WTC11 (cell line): Measurements from ENCODE around the gene KAT2B. TPM values are rescaled to one million over a fixed set of nuclear protein-coding genes. Genes with fewer than 3 reads are reported as not detected.

Experiments
- ATAC-seq: fragments of 200-7000 bp; cut with Tn5 transposase; 2 replicates; pipeline ENCODE4 v1.10.0; 2021; ENCODE audit warnings: mild to moderate bottlenecking, moderate library complexity
- CTCF ChIA-PET: fragments of 300-600 bp; sonication (Branson Sonifier 250); formaldehyde crosslinking; loops from one replicate; lab custom pipeline; 2021; ENCODE audit warnings: antibody characterized with exemption; lab: Charles Lee
- POLR2A ChIA-PET: fragments of 350-600 bp; sonication (Branson Sonifier 250); formaldehyde crosslinking; loops from one replicate; lab custom pipeline; 2021; ENCODE audit warnings: antibody characterized with exemption; lab: Charles Lee
- DNase-seq: peaks from one replicate; pipeline ENCODE4 v3.0.0; 2021; ENCODE audit warnings: low spot score
- H3K27ac Mint-ChIP-seq: 2 replicates; pipeline ENCODE4 v1.8.0; 2021; ENCODE audit warnings: mixed read lengths
- H3K27me3 Mint-ChIP-seq: 2 replicates; pipeline ENCODE4 v1.8.0; 2021; ENCODE audit warnings: low read depth, mild to moderate bottlenecking, moderate library complexity, mixed read lengths
- H3K36me3 Mint-ChIP-seq: 2 replicates; pipeline ENCODE4 v1.8.0; 2021; ENCODE audit warnings: mixed read lengths
- H3K4me1 Mint-ChIP-seq: 2 replicates; pipeline ENCODE4 v1.8.0; 2022; ENCODE audit warnings: mixed read lengths
- H3K4me3 Mint-ChIP-seq: 2 replicates; pipeline ENCODE4 v1.8.0; 2021; ENCODE audit warnings: mild to moderate bottlenecking, moderate library complexity, mixed read lengths
- H3K9me3 Mint-ChIP-seq: 2 replicates; pipeline ENCODE4 v1.8.0; 2021; ENCODE audit warnings: mixed read lengths
- CBFB ChIP-seq: sonication (generic); formaldehyde crosslinking; IDR thresholded peaks from 2 replicates; pipeline ENCODE4 v1.8.1; 2022; ENCODE audit warnings: mild to moderate bottlenecking, low read depth, missing genetic modification reagents
- FOXJ3 ChIP-seq: sonication (generic); formaldehyde crosslinking; IDR thresholded peaks from 2 replicates; pipeline ENCODE4 v1.9.0; 2021; ENCODE audit warnings: missing genetic modification reagents, mild to moderate bottlenecking, borderline replicate concordance
- FOXK1 ChIP-seq: sonication (generic); formaldehyde crosslinking; IDR thresholded peaks from 2 replicates; pipeline ENCODE4 v1.8.0; 2022; ENCODE audit warnings: mild to moderate bottlenecking, moderate library complexity, missing genetic modification reagents
- FOXP1 ChIP-seq: sonication (generic); formaldehyde crosslinking; IDR thresholded peaks from 2 replicates; pipeline ENCODE4 v1.8.0; 2022; ENCODE audit warnings: missing genetic modification reagents, mild to moderate bottlenecking, moderate library complexity, borderline replicate concordance
- FOXP4 ChIP-seq: sonication (generic); formaldehyde crosslinking; IDR thresholded peaks from 2 replicates; pipeline ENCODE4 v1.8.0; 2022; ENCODE audit warnings: mild to moderate bottlenecking, missing genetic modification reagents
- GTF2I ChIP-seq: fragments of 250-450 bp; sonication (Bioruptor Pico); conservative IDR thresholded peaks from 2 replicates; pipeline ENCODE4 v1.4.0; 2021; ENCODE audit warnings: mild to moderate bottlenecking
- KAT7 ChIP-seq: sonication (generic); formaldehyde crosslinking; IDR thresholded peaks from 2 replicates; pipeline ENCODE4 v1.8.1; 2023; ENCODE audit warnings: missing genetic modification reagents, mild to moderate bottlenecking, borderline replicate concordance
- MXD4 ChIP-seq: fragments of 250-450 bp; sonication (Bioruptor Pico); IDR thresholded peaks from 2 replicates; pipeline ENCODE4 v1.8.0; 2021; ENCODE audit warnings: mild to moderate bottlenecking, moderate library complexity, borderline replicate concordance
- NR1H2 ChIP-seq: sonication (generic); formaldehyde crosslinking; IDR thresholded peaks from 2 replicates; pipeline ENCODE4 v1.9.0; 2021; ENCODE audit warnings: mild to moderate bottlenecking, moderate library complexity, missing genetic modification reagents
- NR2C2 ChIP-seq: sonication (generic); formaldehyde crosslinking; IDR thresholded peaks from 2 replicates; pipeline ENCODE4 v1.8.0; 2022; ENCODE audit warnings: mild to moderate bottlenecking, missing genetic modification reagents
- NR3C1 ChIP-seq: sonication (generic); formaldehyde crosslinking; conservative IDR thresholded peaks from 2 replicates; pipeline ENCODE4 v1.8.1; 2023; ENCODE audit warnings: low read depth, mild to moderate bottlenecking, missing genetic modification reagents
- OVOL2 ChIP-seq: fragments of 250-450 bp; sonication (Bioruptor Pico); IDR thresholded peaks from 2 replicates; pipeline ENCODE4 v1.9.0; 2021; ENCODE audit warnings: mild to moderate bottlenecking, borderline replicate concordance
- SMAD4 ChIP-seq: sonication (generic); formaldehyde crosslinking; IDR thresholded peaks from 2 replicates; pipeline ENCODE4 v1.8.0; 2022; ENCODE audit warnings: mild to moderate bottlenecking, missing genetic modification reagents
- USF2 ChIP-seq: sonication (generic); formaldehyde crosslinking; IDR thresholded peaks from 2 replicates; pipeline ENCODE4 v1.8.1; 2023; ENCODE audit warnings: mild to moderate bottlenecking, missing genetic modification reagents, moderate library complexity
- ZNF396 ChIP-seq: fragments of 250-450 bp; sonication (Bioruptor Pico); IDR thresholded peaks from 2 replicates; pipeline ENCODE4 v1.8.0; 2021; ENCODE audit warnings: mild to moderate bottlenecking, moderate library complexity, borderline replicate concordance
- ZNF416 ChIP-seq: fragments of 250-450 bp; sonication (Bioruptor Pico); IDR thresholded peaks from 2 replicates; pipeline ENCODE4 v1.9.0; 2021; ENCODE audit warnings: mild to moderate bottlenecking, inconsistent platforms
- total RNA-seq: library from RNA; stranded (reverse); gene quantifications from 3 replicates; pipeline ENCODE4 v1.2.3, GENCODE V29; 2021
- TF ChIP-seq, protein P1 (sequence below): sonication (generic); formaldehyde crosslinking; IDR thresholded peaks from 2 replicates; pipeline ENCODE4 v1.8.0; 2022; ENCODE audit warnings: mild to moderate bottlenecking, missing genetic modification reagents
- TF ChIP-seq, protein P2 (sequence below): sonication (generic); formaldehyde crosslinking; IDR thresholded peaks from 2 replicates; pipeline ENCODE4 v1.8.1; 2022; ENCODE audit warnings: low read depth, missing genetic modification reagents, borderline replicate concordance
- TF ChIP-seq, protein P3 (sequence below): fragments of 250-450 bp; sonication (Bioruptor Pico); IDR thresholded peaks from 2 replicates; pipeline ENCODE4 v1.9.0; 2021; ENCODE audit warnings: mild to moderate bottlenecking, borderline replicate concordance
- TF ChIP-seq, protein P4 (sequence below): sonication (generic); formaldehyde crosslinking; IDR thresholded peaks from 2 replicates; pipeline ENCODE4 v1.8.0; 2023; ENCODE audit warnings: missing genetic modification reagents, mild to moderate bottlenecking, borderline replicate concordance
- TF ChIP-seq, protein P5 (sequence below): sonication (generic); formaldehyde crosslinking; IDR thresholded peaks from 2 replicates; pipeline ENCODE4 v1.8.0; 2022; ENCODE audit warnings: mild to moderate bottlenecking, missing genetic modification reagents

Gene KAT2B
- total RNA-seq, 1 experiment from 2014 or later: 2.7 TPM

DNA sequence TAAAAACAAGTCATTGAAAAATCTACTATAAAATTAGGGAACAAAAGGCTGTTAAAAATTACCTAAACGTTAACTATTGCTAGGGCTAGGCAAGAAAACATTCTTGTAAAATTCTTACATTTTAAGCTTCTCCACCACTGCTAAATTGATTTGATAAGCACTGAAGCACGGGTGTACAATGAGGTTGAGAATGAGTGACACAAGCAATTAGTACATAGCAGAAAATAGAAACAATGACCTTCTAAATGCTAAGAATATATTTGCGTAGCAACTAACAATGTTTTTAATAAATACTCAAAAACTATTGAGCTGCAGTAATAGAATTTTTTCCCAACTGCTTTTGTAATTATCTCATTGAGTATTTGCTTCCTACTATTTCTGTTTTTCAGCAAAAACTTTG lies 141.0 kb downstream of the KAT2B start:
- POLR2A ChIA-PET: no interaction called here
- Mint-ChIP-seq H3K4me1 (no peaks in the 10 kb centered on the region; the same call in 1 of the 2 replicates), H3K27me3 (no peaks in the 10 kb centered on the region), H3K4me3 (no peak overlapping the region), H3K9me3 (no peaks in the 10 kb centered on the region), H3K27ac (no peak overlapping the region), H3K36me3 (peaks cover 51% of the 10 kb centered on the region)
- CTCF ChIA-PET: no interaction called here
- TF ChIP-seq OVOL2 (CRISPR knock-in tag): no peak
- no peak for TF ChIP-seq NR3C1 (CRISPR knock-in tag)
- TF ChIP-seq, protein P1, sequence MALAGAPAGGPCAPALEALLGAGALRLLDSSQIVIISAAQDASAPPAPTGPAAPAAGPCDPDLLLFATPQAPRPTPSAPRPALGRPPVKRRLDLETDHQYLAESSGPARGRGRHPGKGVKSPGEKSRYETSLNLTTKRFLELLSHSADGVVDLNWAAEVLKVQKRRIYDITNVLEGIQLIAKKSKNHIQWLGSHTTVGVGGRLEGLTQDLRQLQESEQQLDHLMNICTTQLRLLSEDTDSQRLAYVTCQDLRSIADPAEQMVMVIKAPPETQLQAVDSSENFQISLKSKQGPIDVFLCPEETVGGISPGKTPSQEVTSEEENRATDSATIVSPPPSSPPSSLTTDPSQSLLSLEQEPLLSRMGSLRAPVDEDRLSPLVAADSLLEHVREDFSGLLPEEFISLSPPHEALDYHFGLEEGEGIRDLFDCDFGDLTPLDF (CRISPR knock-in tag): no peak
- no peak for TF ChIP-seq MXD4
- no peak for TF ChIP-seq USF2 (CRISPR knock-in tag)
- TF ChIP-seq KAT7 (CRISPR knock-in tag): no peak
- TF ChIP-seq FOXP1 (CRISPR knock-in tag): no peak
- no peak for TF ChIP-seq SMAD4 (CRISPR knock-in tag)
- TF ChIP-seq, protein P2, sequence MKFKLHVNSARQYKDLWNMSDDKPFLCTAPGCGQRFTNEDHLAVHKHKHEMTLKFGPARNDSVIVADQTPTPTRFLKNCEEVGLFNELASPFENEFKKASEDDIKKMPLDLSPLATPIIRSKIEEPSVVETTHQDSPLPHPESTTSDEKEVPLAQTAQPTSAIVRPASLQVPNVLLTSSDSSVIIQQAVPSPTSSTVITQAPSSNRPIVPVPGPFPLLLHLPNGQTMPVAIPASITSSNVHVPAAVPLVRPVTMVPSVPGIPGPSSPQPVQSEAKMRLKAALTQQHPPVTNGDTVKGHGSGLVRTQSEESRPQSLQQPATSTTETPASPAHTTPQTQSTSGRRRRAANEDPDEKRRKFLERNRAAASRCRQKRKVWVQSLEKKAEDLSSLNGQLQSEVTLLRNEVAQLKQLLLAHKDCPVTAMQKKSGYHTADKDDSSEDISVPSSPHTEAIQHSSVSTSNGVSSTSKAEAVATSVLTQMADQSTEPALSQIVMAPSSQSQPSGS: no peak
- no peak for TF ChIP-seq CBFB (CRISPR knock-in tag)
- TF ChIP-seq NR1H2 (CRISPR knock-in tag): no peak
- TF ChIP-seq GTF2I (CRISPR knock-in tag): no peak
- TF ChIP-seq, protein P3, sequence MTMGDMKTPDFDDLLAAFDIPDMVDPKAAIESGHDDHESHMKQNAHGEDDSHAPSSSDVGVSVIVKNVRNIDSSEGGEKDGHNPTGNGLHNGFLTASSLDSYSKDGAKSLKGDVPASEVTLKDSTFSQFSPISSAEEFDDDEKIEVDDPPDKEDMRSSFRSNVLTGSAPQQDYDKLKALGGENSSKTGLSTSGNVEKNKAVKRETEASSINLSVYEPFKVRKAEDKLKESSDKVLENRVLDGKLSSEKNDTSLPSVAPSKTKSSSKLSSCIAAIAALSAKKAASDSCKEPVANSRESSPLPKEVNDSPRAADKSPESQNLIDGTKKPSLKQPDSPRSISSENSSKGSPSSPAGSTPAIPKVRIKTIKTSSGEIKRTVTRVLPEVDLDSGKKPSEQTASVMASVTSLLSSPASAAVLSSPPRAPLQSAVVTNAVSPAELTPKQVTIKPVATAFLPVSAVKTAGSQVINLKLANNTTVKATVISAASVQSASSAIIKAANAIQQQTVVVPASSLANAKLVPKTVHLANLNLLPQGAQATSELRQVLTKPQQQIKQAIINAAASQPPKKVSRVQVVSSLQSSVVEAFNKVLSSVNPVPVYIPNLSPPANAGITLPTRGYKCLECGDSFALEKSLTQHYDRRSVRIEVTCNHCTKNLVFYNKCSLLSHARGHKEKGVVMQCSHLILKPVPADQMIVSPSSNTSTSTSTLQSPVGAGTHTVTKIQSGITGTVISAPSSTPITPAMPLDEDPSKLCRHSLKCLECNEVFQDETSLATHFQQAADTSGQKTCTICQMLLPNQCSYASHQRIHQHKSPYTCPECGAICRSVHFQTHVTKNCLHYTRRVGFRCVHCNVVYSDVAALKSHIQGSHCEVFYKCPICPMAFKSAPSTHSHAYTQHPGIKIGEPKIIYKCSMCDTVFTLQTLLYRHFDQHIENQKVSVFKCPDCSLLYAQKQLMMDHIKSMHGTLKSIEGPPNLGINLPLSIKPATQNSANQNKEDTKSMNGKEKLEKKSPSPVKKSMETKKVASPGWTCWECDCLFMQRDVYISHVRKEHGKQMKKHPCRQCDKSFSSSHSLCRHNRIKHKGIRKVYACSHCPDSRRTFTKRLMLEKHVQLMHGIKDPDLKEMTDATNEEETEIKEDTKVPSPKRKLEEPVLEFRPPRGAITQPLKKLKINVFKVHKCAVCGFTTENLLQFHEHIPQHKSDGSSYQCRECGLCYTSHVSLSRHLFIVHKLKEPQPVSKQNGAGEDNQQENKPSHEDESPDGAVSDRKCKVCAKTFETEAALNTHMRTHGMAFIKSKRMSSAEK (CRISPR knock-in tag): no peak
- TF ChIP-seq FOXP4 (CRISPR knock-in tag): no peak
- no peak for TF ChIP-seq NR2C2 (CRISPR knock-in tag)
- no peak for TF ChIP-seq FOXK1 (CRISPR knock-in tag)
- DNase-seq (no peak), ATAC-seq (no peak)

DNA sequence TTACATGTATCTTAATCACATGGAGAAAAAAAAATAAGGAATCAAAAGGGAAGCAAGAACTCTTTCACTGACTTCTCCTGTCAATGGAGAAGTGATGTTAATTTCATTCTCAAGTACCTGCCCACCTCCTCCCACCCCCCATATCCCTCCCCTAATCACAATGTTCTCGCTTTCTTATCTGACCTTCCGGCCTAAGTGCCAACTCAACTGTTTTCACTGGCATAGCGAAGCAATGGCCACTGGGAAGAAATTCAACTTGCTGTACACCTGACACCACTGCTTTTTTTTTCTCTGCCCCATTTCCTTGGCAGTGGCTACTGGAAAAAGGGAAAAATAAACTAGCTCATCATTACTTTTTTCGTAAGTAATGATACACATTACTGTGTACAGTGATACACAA lies 142.0 kb downstream of the KAT2B start:
- ChIA-PET CTCF (no interaction called here), POLR2A (no interaction called here)
- Mint-ChIP-seq H3K9me3 (no peaks in the 10 kb centered on the region), H3K4me3 (no peak overlapping the region), H3K27me3 (no peaks in the 10 kb centered on the region), H3K36me3 (peaks cover 43% of the 10 kb centered on the region), H3K4me1 (no peaks in the 10 kb centered on the region; the same call in 1 of the 2 replicates), H3K27ac (no peak overlapping the region)
- no peak for DNase-seq
- ATAC-seq: no peak
- TF ChIP-seq OVOL2 (CRISPR knock-in tag): no peak
- TF ChIP-seq FOXJ3 (CRISPR knock-in tag): no peak
- TF ChIP-seq ZNF416: no peak
- TF ChIP-seq NR2C2 (CRISPR knock-in tag): no peak
- TF ChIP-seq MXD4: no peak
- TF ChIP-seq, protein P4, sequence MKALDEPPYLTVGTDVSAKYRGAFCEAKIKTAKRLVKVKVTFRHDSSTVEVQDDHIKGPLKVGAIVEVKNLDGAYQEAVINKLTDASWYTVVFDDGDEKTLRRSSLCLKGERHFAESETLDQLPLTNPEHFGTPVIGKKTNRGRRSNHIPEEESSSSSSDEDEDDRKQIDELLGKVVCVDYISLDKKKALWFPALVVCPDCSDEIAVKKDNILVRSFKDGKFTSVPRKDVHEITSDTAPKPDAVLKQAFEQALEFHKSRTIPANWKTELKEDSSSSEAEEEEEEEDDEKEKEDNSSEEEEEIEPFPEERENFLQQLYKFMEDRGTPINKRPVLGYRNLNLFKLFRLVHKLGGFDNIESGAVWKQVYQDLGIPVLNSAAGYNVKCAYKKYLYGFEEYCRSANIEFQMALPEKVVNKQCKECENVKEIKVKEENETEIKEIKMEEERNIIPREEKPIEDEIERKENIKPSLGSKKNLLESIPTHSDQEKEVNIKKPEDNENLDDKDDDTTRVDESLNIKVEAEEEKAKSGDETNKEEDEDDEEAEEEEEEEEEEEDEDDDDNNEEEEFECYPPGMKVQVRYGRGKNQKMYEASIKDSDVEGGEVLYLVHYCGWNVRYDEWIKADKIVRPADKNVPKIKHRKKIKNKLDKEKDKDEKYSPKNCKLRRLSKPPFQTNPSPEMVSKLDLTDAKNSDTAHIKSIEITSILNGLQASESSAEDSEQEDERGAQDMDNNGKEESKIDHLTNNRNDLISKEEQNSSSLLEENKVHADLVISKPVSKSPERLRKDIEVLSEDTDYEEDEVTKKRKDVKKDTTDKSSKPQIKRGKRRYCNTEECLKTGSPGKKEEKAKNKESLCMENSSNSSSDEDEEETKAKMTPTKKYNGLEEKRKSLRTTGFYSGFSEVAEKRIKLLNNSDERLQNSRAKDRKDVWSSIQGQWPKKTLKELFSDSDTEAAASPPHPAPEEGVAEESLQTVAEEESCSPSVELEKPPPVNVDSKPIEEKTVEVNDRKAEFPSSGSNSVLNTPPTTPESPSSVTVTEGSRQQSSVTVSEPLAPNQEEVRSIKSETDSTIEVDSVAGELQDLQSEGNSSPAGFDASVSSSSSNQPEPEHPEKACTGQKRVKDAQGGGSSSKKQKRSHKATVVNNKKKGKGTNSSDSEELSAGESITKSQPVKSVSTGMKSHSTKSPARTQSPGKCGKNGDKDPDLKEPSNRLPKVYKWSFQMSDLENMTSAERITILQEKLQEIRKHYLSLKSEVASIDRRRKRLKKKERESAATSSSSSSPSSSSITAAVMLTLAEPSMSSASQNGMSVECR (CRISPR knock-in tag): no peak
- TF ChIP-seq ZNF396 (CRISPR knock-in tag): no peak
- TF ChIP-seq, protein P5, sequence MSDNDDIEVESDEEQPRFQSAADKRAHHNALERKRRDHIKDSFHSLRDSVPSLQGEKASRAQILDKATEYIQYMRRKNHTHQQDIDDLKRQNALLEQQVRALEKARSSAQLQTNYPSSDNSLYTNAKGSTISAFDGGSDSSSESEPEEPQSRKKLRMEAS (CRISPR knock-in tag): no peak
